Endothelial cell of umbilical vein (primary cell): Measurements from ENCODE around the gene EME2. TPM values are rescaled to one million over a fixed set of nuclear protein-coding genes. Genes with fewer than 3 reads are reported as not detected.

Experiments
- BruUV-seq: library from RNA; stranded (reverse); fragments of 400-500 nt; replicated peaks from 2 replicates; lab custom pipeline; 2021; lab: Mats Ljungman, UMichigan
- CTCF ChIA-PET: fragments of 300-600, 350-600 bp; sonication (Branson Sonifier 250); formaldehyde crosslinking; loops from one replicate; lab custom pipeline; 2021; ENCODE audit warnings: antibody characterized with exemption, inconsistent platforms; lab: Charles Lee
- POLR2A ChIA-PET: fragments of 300-600, 350-600 bp; sonication (Branson Sonifier 250); formaldehyde crosslinking; loops from one replicate; lab custom pipeline; 2021; ENCODE audit warnings: antibody characterized with exemption, inconsistent platforms; lab: Charles Lee
- DNase-seq: peaks from one replicate; pipeline ENCODE4 v3.0.0-alpha.2; 2011; ENCODE audit warnings: low read depth, low spot score
- FAIRE-seq: peaks from 2 replicates; lab custom pipeline; 2011; peaks lifted over from hg19 to GRCh38; lab: Jason Lieb, UNC
- H2AFZ ChIP-seq: 2 replicates; pipeline ENCODE4 v1.6.0; 2012; ENCODE audit warnings: low read depth, low read length, control low read depth, inconsistent platforms
- H3K27ac ChIP-seq: 2 replicates; pipeline ENCODE4 v1.5.1; 2011; ENCODE audit warnings: low read depth, mild to moderate bottlenecking, control low read depth, low read length, moderate library complexity; ENCODE audit not compliant: insufficient read depth
- H3K27me3 ChIP-seq, 2 experiments: 2 replicates each; pipeline versions ENCODE4 v1.6.0 to v1.6.1; 2011; ENCODE audit warnings: low read length in 2 of 2, mixed read lengths in 1 of 2; ENCODE audit not compliant: control insufficient read depth in 2 of 2, insufficient read depth in 2 of 2
- H3K36me3 ChIP-seq, 2 experiments: 2 replicates in 1 of 2; 3 replicates in 1 of 2; pipeline ENCODE4 v1.5.1; 2011; ENCODE audit warnings: low read length in 2 of 2, mild to moderate bottlenecking in 1 of 2, moderate library complexity in 1 of 2; ENCODE audit not compliant: control insufficient read depth in 2 of 2, insufficient read depth in 2 of 2; ENCODE audit errors: extremely low read depth in 1 of 2
- H3K4me1 ChIP-seq: 3 replicates; pipeline ENCODE4 v1.5.1; 2011; ENCODE audit warnings: mild to moderate bottlenecking, low read length; ENCODE audit not compliant: control insufficient read depth, insufficient read depth; ENCODE audit errors: extremely low read depth
- H3K4me2 ChIP-seq: 2 replicates; pipeline ENCODE4 v1.6.1; 2011; ENCODE audit warnings: low read length, control low read depth, mixed read lengths; ENCODE audit not compliant: insufficient read depth
- H3K4me3 ChIP-seq, 3 experiments: fragments of 200-600 bp in 1 of 3; sonication (generic), shearing (Covaris generic) in 1 of 3; replicated peaks in 1 of 3; 2 replicates each; pipeline ENCODE4 v1.5.1; 2011 to 2016; ENCODE audit warnings: control low read depth in 3 of 3, low read length in 3 of 3, mild to moderate bottlenecking in 2 of 3, inconsistent platforms in 1 of 3, low read depth in 1 of 3, moderate library complexity in 1 of 3; ENCODE audit not compliant: insufficient read depth in 1 of 3
- H3K79me2 ChIP-seq: 2 replicates; pipeline ENCODE4 v1.6.0; 2012; ENCODE audit warnings: low read length, inconsistent platforms; ENCODE audit not compliant: control insufficient read depth, insufficient read depth
- H3K9ac ChIP-seq: replicated peaks from 2 replicates; pipeline ENCODE3; 2011; ENCODE audit warnings: low read length, control low read depth; ENCODE audit not compliant: insufficient read depth; ENCODE audit errors: extremely low read depth
- H3K9me1 ChIP-seq: replicated peaks from 3 replicates; pipeline ENCODE4 v1.6.0; 2011; ENCODE audit warnings: mild to moderate bottlenecking, low read length; ENCODE audit not compliant: control insufficient read depth, insufficient read depth; ENCODE audit errors: extremely low read depth
- H3K9me3 ChIP-seq: replicated peaks from 2 replicates; pipeline ENCODE4 v1.5.1; 2012; ENCODE audit warnings: low read length, inconsistent platforms; ENCODE audit not compliant: control insufficient read depth, insufficient read depth
- H4K20me1 ChIP-seq: replicated peaks from 2 replicates; pipeline ENCODE3; 2011; ENCODE audit warnings: mild to moderate bottlenecking, low read length; ENCODE audit not compliant: control insufficient read depth, insufficient read depth; ENCODE audit errors: extremely low read depth
- EZH2 ChIP-seq: IDR thresholded peaks from 2 replicates; pipeline ENCODE4 v1.6.1; 2012; ENCODE audit warnings: borderline replicate concordance, low read depth, mild to moderate bottlenecking, moderate library complexity, low read length, inconsistent platforms; ENCODE audit not compliant: severe bottlenecking
- FOS ChIP-seq: IDR thresholded peaks from 2 replicates; pipeline ENCODE4 v1.6.1; 2011; ENCODE audit warnings: mild to moderate bottlenecking, low read length, moderate library complexity, borderline replicate concordance; ENCODE audit not compliant: insufficient read depth
- GATA2 ChIP-seq: IDR thresholded peaks from 2 replicates; pipeline ENCODE4 v1.7.0; 2011; ENCODE audit warnings: low read depth, mild to moderate bottlenecking, moderate library complexity, mixed read lengths, low read length; ENCODE audit not compliant: insufficient read length, insufficient read depth
- JUN ChIP-seq: IDR thresholded peaks from 2 replicates; pipeline ENCODE4 v1.6.1; 2011; ENCODE audit warnings: borderline replicate concordance, low read depth; ENCODE audit not compliant: insufficient read length, insufficient read depth
- MAX ChIP-seq: IDR thresholded peaks from 2 replicates; pipeline ENCODE4 v1.6.1; 2011; ENCODE audit not compliant: insufficient read depth, insufficient read length
- MYC ChIP-seq: IDR thresholded peaks from one replicate; pipeline ENCODE4 v1.6.1; 2011; ENCODE audit warnings: mild to moderate bottlenecking, low read depth, low read length
- POLR2A ChIP-seq: IDR thresholded peaks from 2 replicates; pipeline ENCODE4 v1.6.1; 2012; ENCODE audit warnings: low read depth, mild to moderate bottlenecking, control low read depth, low read length
- POLR2AphosphoS5 ChIP-seq: IDR thresholded peaks from 2 replicates; pipeline ENCODE4 v1.6.1; 2012; ENCODE audit warnings: low read depth, mild to moderate bottlenecking, control low read depth, low read length, moderate library complexity; ENCODE audit not compliant: insufficient read depth
- dilution Hi-C: fragments of 300-500 bp; cut with MboI; formaldehyde crosslinking; loops from one replicate; pipeline ENCODE4 v1.15.0; 2019; ENCODE audit warnings: low sequenced_read_pairs; ENCODE audit not compliant: extremely low pct_ligation_motif_present
- intact Hi-C: fragments of 100-400 bp; cut with micrococcal nuclease; formaldehyde crosslinking; loops from one replicate; pipeline ENCODE4 v1.10.0; 2022
- polyA plus RNA-seq, 4 experiments: library from polyadenylated mRNA; depleted of rRNA in 3 of 4; stranded (reverse) in 3 of 4; unstranded in 1 of 4; fragments of >200 nt; gene quantifications; 2 replicates each; pipeline versions ENCODE4 v1.2.1 to v1.2.3, GENCODE V29; 2011 to 2012; ENCODE audit warnings: missing spikeins in 1 of 4
- total RNA-seq: library from RNA; stranded (reverse); gene quantifications from 2 replicates; pipeline ENCODE4 v1.2.3, GENCODE V29; 2021
- TF ChIP-seq, protein P1 (sequence below), 2 donors: IDR thresholded peaks; 1 replicate in 1 of 2; 2 replicates in 1 of 2; pipeline ENCODE4 v1.5.1; 2011; ENCODE audit warnings: low read length in 2 of 2, mild to moderate bottlenecking in 2 of 2, moderate library complexity in 2 of 2, control low read depth in 1 of 2, inconsistent platforms in 1 of 2, low read depth in 1 of 2; ENCODE audit not compliant: insufficient read depth in 1 of 2; ENCODE audit errors: extremely low read depth in 1 of 2

Gene EME2
- total and polyA plus RNA-seq, 2 donors (not counting 3 experiments of a cell fraction or from before 2014, with no cell fraction given): 9.7 to 21.4 TPM

GRCh38 chr16:1740234-1740633 lies 32.4 kb upstream of the EME2 start:
- intact Hi-C loops: no loop called here
- BruUV-seq: no TSS peak
- Histone ChIP-seq H3K4me2 (no peak overlapping the region), H3K9me3 (no peaks in the 10 kb centered on the region), H3K4me1 (no peaks in the 10 kb centered on the region), H2AFZ (no peak overlapping the region), H3K27me3 (no peaks in the 10 kb centered on the region), H3K27ac (no peak overlapping the region), H3K9ac (no peak overlapping the region), H4K20me1 (no peaks in the 10 kb centered on the region), H3K4me3 (no peak overlapping the region), H3K36me3 (peaks cover 0 to 25% of the 10 kb centered on the region in 2 experiments), H3K79me2 (no peaks in the 10 kb centered on the region), H3K9me1 (no peaks in the 10 kb centered on the region)
- DNase-seq (no peak), FAIRE-seq (no peak)
- dilution Hi-C loops: no loop called here
- TF ChIP-seq POLR2AphosphoS5 (no peak), MAX (no peak), GATA2 (no peak), EZH2 (no peak), POLR2A (no peak), JUN (no peak), MYC (no peak), FOS (no peak)
- TF ChIP-seq, protein P1, sequence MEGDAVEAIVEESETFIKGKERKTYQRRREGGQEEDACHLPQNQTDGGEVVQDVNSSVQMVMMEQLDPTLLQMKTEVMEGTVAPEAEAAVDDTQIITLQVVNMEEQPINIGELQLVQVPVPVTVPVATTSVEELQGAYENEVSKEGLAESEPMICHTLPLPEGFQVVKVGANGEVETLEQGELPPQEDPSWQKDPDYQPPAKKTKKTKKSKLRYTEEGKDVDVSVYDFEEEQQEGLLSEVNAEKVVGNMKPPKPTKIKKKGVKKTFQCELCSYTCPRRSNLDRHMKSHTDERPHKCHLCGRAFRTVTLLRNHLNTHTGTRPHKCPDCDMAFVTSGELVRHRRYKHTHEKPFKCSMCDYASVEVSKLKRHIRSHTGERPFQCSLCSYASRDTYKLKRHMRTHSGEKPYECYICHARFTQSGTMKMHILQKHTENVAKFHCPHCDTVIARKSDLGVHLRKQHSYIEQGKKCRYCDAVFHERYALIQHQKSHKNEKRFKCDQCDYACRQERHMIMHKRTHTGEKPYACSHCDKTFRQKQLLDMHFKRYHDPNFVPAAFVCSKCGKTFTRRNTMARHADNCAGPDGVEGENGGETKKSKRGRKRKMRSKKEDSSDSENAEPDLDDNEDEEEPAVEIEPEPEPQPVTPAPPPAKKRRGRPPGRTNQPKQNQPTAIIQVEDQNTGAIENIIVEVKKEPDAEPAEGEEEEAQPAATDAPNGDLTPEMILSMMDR (IDR thresholded peaks at IDR 0.05; ENCODE audit: extremely low read depth in 1 of 2, insufficient read depth in 1 of 2, low read depth in 1 of 2, low read length in 2 of 2): no peak
- ChIA-PET POLR2A (no interaction called here), CTCF (no interaction called here)
